Natural killer cell (primary cell): ENCODE results near the gene C2CD3. TPM values are rescaled to one million over a fixed set of nuclear protein-coding genes. Genes with fewer than 3 reads are reported as not detected.
A peak's percentile ranks its signal among the peaks of the same experiment; 100 is the strongest.

Experiments
- ATAC-seq, 3 donors: fragments of 150-1000 bp in 2 of 3; fragments of 200-7000 bp in 1 of 3; cut with Tn5 transposase; 1 replicate in 1 of 3; 2 replicates in 2 of 3; pipeline ENCODE4 v1.10.0; 2021; ENCODE audit warnings: mild to moderate bottlenecking in 2 of 3, moderate library complexity in 2 of 3
- DNase-seq, 2 donors: peaks; one replicate each; pipeline versions ENCODE4 v3.0.0 to v3.0.0-alpha.2; 2013 to 2021; ENCODE audit warnings: mixed read lengths in 1 of 2
- H3K27ac ChIP-seq: one replicate; pipeline ENCODE4 v1.5.1; 2013; ENCODE audit warnings: mild to moderate bottlenecking, low read length
- H3K27me3 ChIP-seq: one replicate; pipeline ENCODE4 v1.6.1; 2013; ENCODE audit warnings: low read length; ENCODE audit not compliant: control insufficient read depth, insufficient read depth
- H3K36me3 ChIP-seq: one replicate; pipeline ENCODE4 v1.6.1; 2013; ENCODE audit warnings: low read length; ENCODE audit not compliant: control insufficient read depth, insufficient read depth
- H3K4me1 ChIP-seq: one replicate; pipeline ENCODE4 v1.6.1; 2013; ENCODE audit warnings: low read length; ENCODE audit not compliant: control insufficient read depth, insufficient read depth
- H3K4me3 ChIP-seq: one replicate; pipeline ENCODE4 v1.5.1; 2013; ENCODE audit warnings: low read length
- H3K9me3 ChIP-seq: one replicate; pipeline ENCODE4 v1.6.1; 2013; ENCODE audit warnings: low read length; ENCODE audit not compliant: control insufficient read depth, insufficient read depth
- H3K27ac Mint-ChIP-seq, 2 donors: one replicate each; pipeline ENCODE4 v1.8.0; 2022; ENCODE audit warnings: mild to moderate bottlenecking in 2 of 2, mixed read lengths in 2 of 2, moderate library complexity in 1 of 2
- H3K27me3 Mint-ChIP-seq, 2 donors: one replicate each; pipeline ENCODE4 v1.8.0; 2022; ENCODE audit warnings: low read depth in 2 of 2, mixed read lengths in 2 of 2
- H3K36me3 Mint-ChIP-seq: one replicate; pipeline ENCODE4 v1.8.0; 2022; ENCODE audit warnings: mixed read lengths
- H3K4me1 Mint-ChIP-seq, 2 donors: one replicate each; pipeline ENCODE4 v1.8.0; 2022; ENCODE audit warnings: mixed read lengths in 2 of 2
- H3K4me3 Mint-ChIP-seq: one replicate; pipeline ENCODE4 v1.8.0; 2022; ENCODE audit warnings: mild to moderate bottlenecking, moderate library complexity, mixed read lengths
- H3K9me3 Mint-ChIP-seq, 2 donors: one replicate each; pipeline ENCODE4 v1.8.0; 2022; ENCODE audit warnings: mixed read lengths in 2 of 2
- WGBS: methylation state at CpG from one replicate; pipeline ENCODE4 v1.1.7; 2013; ENCODE audit warnings: missing lambda C conversion rate; ENCODE audit not compliant: insufficient coverage; 5-methylcytosine and 5-hydroxymethylcytosine counted together
- intact Hi-C: fragments of 100-400 bp; cut with micrococcal nuclease; formaldehyde crosslinking; loops from one replicate; pipeline ENCODE4 v1.14.2; 2022
- total RNA-seq, 4 donors: library from RNA; stranded (reverse); fragments of 120-200 nt in 1 of 4; gene quantifications; one replicate each; pipeline versions ENCODE4 v1.2.3 to v1.2.4, GENCODE V29; 2013 to 2022
- TF ChIP-seq, protein P1 (sequence below): fragments of 200-600 bp; IDR thresholded peaks from one replicate; pipeline ENCODE4 v1.8.0; 2022; ENCODE audit warnings: antibody characterized with exemption

C2CD3 gene
- total RNA-seq, 3 donors from 2014 or later (not counting 1 experiment from before 2014, with no cell fraction given), result 55.0 to 67.6 (median 58.1) TPM

- Histone ChIP-seq H3K27me3 (no peaks in the 10 kb centered on the region), H3K9me3 (no peaks in the 10 kb centered on the region), H3K4me1 (peaks cover 59% of the 10 kb centered on the region), H3K4me3 (no peak overlapping the region), H3K27ac (peak overlapping the region; percentile 8), H3K36me3 (peaks cover 5% of the 10 kb centered on the region)
- no peaks in the 10 kb centered on the region for H3K9me3 Mint-ChIP-seq
- ATAC-seq (no peak), DNase-seq (no peak)
- H3K4me3 Mint-ChIP-seq, result peak overlapping the region; percentile 49
- intact Hi-C loops, result no loop called here
- H3K36me3 Mint-ChIP-seq, result no peaks in the 10 kb centered on the region
- peaks cover 35 to 48% of the 10 kb centered on the region in 2 donors for H3K4me1 Mint-ChIP-seq
- peak overlapping the region; percentile 82 for H3K27ac Mint-ChIP-seq
- TF ChIP-seq, protein P1, sequence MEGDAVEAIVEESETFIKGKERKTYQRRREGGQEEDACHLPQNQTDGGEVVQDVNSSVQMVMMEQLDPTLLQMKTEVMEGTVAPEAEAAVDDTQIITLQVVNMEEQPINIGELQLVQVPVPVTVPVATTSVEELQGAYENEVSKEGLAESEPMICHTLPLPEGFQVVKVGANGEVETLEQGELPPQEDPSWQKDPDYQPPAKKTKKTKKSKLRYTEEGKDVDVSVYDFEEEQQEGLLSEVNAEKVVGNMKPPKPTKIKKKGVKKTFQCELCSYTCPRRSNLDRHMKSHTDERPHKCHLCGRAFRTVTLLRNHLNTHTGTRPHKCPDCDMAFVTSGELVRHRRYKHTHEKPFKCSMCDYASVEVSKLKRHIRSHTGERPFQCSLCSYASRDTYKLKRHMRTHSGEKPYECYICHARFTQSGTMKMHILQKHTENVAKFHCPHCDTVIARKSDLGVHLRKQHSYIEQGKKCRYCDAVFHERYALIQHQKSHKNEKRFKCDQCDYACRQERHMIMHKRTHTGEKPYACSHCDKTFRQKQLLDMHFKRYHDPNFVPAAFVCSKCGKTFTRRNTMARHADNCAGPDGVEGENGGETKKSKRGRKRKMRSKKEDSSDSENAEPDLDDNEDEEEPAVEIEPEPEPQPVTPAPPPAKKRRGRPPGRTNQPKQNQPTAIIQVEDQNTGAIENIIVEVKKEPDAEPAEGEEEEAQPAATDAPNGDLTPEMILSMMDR, result no peak
- H3K27me3 Mint-ChIP-seq, result no peaks in the 10 kb centered on the region
- WGBS, result 80% methylated on average over 12 of the region's 14 CpGs
Measured at GRCh38 chr11:74012074-74012809, 158.6 kb downstream of the C2CD3 start.

GRCh38 chr11:74011360-74012073 lies 159.3 kb downstream of the C2CD3 start:
- H3K4me3 ChIP-seq, result no peak overlapping the region
- peaks cover 38 to 46% of the 10 kb centered on the region in 2 donors for H3K4me1 Mint-ChIP-seq
- peaks cover 3% of the 10 kb centered on the region for H3K36me3 ChIP-seq
- peaks cover 66% of the 10 kb centered on the region for H3K4me1 ChIP-seq
- intact Hi-C loops, result no loop called here
- H3K27me3 ChIP-seq, result no peaks in the 10 kb centered on the region
- H3K27ac ChIP-seq, result peak overlapping the region; percentile 8
- no peaks in the 10 kb centered on the region for H3K9me3 Mint-ChIP-seq
- TF ChIP-seq, protein P1, result no peak
- no peaks in the 10 kb centered on the region for H3K9me3 ChIP-seq
- H3K4me3 Mint-ChIP-seq, result peak overlapping the region; percentile 49
- ATAC-seq (peak; percentile 42 to 74 (median 49)), DNase-seq (peak in 1 of 2 donors; percentile 72)
- no peaks in the 10 kb centered on the region for H3K27me3 Mint-ChIP-seq
- 70% methylated on average over 8 of the region's 8 CpGs for WGBS
- H3K36me3 Mint-ChIP-seq, result no peaks in the 10 kb centered on the region
- peak overlapping the region; percentile 82 for H3K27ac Mint-ChIP-seq

DNA sequence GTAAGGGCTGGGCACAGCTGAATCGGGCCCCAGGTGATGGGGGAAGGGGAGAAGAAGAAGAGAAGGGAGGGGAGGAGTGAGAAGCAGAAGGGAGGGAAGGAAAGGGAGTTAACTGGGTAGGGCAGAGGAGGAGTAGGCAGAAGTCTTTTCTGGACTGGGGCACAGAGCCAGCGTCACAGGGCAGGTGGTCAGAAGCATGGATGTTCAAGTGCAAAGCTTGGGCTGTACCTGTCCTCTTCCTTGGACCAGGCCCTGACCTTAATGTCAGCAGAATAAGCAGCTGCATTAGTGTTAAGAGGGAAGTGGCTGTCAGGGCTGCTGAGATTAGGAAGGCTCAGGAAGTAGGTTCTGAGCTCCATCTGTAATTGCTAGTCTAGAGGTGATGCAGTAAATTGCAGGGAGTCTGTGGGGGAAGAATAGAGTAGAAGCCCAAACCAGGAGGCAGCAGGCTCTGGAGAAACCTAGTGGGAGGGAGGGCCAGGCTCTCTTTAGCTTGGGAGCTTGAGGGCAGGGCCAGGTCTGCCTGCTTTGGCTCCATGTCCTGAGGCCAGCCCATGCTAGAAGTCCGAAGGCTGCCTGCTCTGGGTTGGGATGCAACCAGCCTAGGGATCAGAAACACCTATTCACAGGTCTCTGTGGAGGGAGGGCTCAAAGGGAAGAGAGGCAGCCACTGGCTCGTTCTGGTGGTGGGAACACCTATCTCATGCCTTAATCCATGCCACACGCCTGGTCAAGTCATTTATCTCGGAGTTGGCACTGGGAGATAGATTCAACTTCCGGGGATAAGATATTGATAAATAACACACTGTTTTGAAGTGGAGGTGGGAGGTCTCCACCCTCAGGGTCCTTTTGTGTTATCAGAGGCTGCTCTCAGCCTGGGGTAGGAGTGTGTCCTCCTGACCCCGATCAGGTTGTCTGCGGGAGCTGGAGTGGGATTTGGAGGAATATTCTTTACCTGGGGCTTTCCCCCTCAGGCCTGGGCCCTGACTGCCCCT lies 160.2 kb downstream of the C2CD3 start:
- no peaks in the 10 kb centered on the region for H3K27me3 Mint-ChIP-seq
- Histone ChIP-seq H3K4me3 (no peak overlapping the region), H3K27ac (no peak overlapping the region), H3K9me3 (no peaks in the 10 kb centered on the region), H3K36me3 (no peaks in the 10 kb centered on the region), H3K27me3 (no peaks in the 10 kb centered on the region), H3K4me1 (peaks cover 75% of the 10 kb centered on the region)
- WGBS, result 94% methylated on average over 9 of the region's 9 CpGs
- intact Hi-C loops, result no loop called here
- H3K4me3 Mint-ChIP-seq, result peak overlapping the region; percentile 42
- H3K36me3 Mint-ChIP-seq, result no peaks in the 10 kb centered on the region
- TF ChIP-seq, protein P1, result no peak
- ATAC-seq (no peak), DNase-seq (peak in 1 of 2 donors; percentile 36)
- peaks cover 40 to 49% of the 10 kb centered on the region in 2 donors for H3K4me1 Mint-ChIP-seq
- H3K27ac Mint-ChIP-seq, result peak overlapping the region; percentile 67 to 82
- H3K9me3 Mint-ChIP-seq, result no peaks in the 10 kb centered on the region
